GM23248 (cell line): ENCODE results near the gene PAK1.

Experiments
- EZH2 ChIP-seq: fragments of 200-600 bp; sonication (generic); IDR thresholded peaks from 2 replicates; pipeline ENCODE4 v1.6.1; 2018; ENCODE audit warnings: antibody characterized with exemption, mild to moderate bottlenecking; ENCODE audit not compliant: insufficient read depth, poor library complexity, severe bottlenecking
- EZH2phosphoT487 ChIP-seq: fragments of 200-600 bp; sonication (generic); IDR thresholded peaks from 2 replicates; pipeline ENCODE4 v1.6.1; 2018; ENCODE audit warnings: antibody characterized with exemption, moderate library complexity, mild to moderate bottlenecking, low read depth; ENCODE audit not compliant: insufficient read depth

DNA sequence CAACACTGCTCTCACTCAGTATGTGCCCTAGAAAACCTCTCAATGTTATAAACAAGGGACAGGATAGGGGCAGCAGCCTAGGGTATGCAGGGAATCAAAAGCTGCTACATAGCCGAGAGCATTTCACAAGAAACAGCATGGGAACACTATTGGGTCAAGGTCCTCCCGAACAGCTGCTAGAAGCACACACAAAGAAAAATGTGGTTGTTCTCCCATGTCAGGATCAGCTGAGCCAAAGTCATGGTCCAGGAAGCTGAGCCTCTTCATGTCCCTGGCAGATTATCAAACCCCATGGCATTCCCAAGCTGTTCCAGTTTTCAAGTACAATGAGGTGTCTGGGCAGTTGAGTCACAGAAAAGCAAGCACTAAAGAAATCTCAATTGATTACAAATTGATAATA is 151.4 kb downstream of the PAK1 start:
- TF ChIP-seq EZH2 (no peak), EZH2phosphoT487 (no peak)
